IPS-20b (cell line): ENCODE results near the gene DHX8.
"Not testable (repeated sequence)": the region's sequence is repeated elsewhere in the genome, so short reads cannot be mapped to it uniquely, and the experiment has no call there.

Experiments used
- H3K27ac ChIP-seq: one replicate; pipeline ENCODE4 v1.5.1; 2013; ENCODE audit warnings: low read length
- H3K27me3 ChIP-seq: 2 replicates; pipeline ENCODE4 v1.6.1; 2013; ENCODE audit warnings: mild to moderate bottlenecking, low read length, inconsistent platforms; ENCODE audit not compliant: insufficient read depth
- H3K36me3 ChIP-seq: 2 replicates; pipeline ENCODE4 v1.6.1; 2013; ENCODE audit warnings: low read depth, mild to moderate bottlenecking, inconsistent platforms, low read length, moderate library complexity; ENCODE audit not compliant: insufficient read depth
- H3K4me1 ChIP-seq: 2 replicates; pipeline ENCODE4 v1.6.1; 2013; ENCODE audit warnings: mild to moderate bottlenecking, control low read depth, inconsistent platforms, low read length, moderate library complexity; ENCODE audit not compliant: insufficient read depth
- H3K4me3 ChIP-seq: 2 replicates; pipeline ENCODE4 v1.5.1; 2013; ENCODE audit warnings: mild to moderate bottlenecking, low read length, inconsistent platforms
- H3K9ac ChIP-seq: 2 replicates; pipeline ENCODE4 v1.6.1; 2013; ENCODE audit warnings: low read depth, mild to moderate bottlenecking, inconsistent platforms, low read length, moderate library complexity
- H3K9me3 ChIP-seq: 2 replicates; pipeline ENCODE4 v1.6.1; 2013; ENCODE audit warnings: mild to moderate bottlenecking, low read depth, low read length, inconsistent platforms; ENCODE audit not compliant: insufficient read depth

The DHX8 gene

DNA sequence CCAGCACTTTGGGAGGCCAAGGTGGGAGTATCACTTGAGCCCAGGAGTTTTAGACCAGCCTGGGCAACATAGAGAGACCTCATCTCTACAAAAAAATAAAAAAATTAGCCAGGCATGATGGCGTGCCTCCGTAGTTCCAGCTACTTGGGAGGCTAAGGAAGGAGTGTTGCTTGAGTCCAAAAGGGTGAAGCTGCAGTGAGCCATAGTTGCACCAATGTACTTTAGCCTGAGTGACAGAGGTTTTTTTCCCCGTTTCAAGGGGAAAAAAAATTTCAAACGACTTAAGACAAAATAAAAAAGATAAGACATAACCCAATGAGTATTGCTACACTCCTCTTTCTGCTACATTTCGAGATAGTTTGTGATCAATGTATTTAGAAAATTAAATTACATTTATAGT lies 6.8 kb downstream of the DHX8 start:
- no peak overlapping the region for H3K4me3 ChIP-seq
- no peak overlapping the region for H3K9ac ChIP-seq
- no peaks in the 10 kb centered on the region for H3K27me3 ChIP-seq
- no peaks in the 10 kb centered on the region for H3K4me1 ChIP-seq
- no peak overlapping the region for H3K27ac ChIP-seq
- peaks cover 55% of the 10 kb centered on the region for H3K36me3 ChIP-seq
- H3K9me3 ChIP-seq, result no peaks in the 10 kb centered on the region

DNA sequence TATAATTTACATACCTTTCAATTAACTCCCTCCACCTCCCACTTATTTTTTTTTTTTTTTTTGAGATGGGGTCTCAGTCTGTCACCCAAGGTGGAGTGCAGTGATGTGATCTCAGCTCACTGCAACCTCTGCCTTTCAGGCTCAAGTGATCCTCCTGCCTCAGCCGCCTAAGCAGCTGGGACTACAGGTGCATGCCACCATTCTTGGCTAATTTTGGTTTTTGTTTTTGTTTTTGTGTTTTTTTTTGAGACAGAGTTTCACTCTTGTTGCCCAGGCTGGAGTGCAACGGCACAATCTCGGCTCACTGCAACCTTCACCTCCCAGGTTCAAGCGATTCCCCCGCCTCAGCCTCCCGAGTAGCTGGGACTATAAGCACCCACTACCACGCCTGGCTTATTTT lies 25.7 kb downstream of the DHX8 start:
- not testable (repeated sequence) for H3K9ac ChIP-seq, H3K4me3 ChIP-seq, H3K9me3 ChIP-seq, H3K4me1 ChIP-seq, H3K27ac ChIP-seq, H3K27me3 ChIP-seq
- peaks cover 93% of the 10 kb centered on the region for H3K36me3 ChIP-seq

DNA sequence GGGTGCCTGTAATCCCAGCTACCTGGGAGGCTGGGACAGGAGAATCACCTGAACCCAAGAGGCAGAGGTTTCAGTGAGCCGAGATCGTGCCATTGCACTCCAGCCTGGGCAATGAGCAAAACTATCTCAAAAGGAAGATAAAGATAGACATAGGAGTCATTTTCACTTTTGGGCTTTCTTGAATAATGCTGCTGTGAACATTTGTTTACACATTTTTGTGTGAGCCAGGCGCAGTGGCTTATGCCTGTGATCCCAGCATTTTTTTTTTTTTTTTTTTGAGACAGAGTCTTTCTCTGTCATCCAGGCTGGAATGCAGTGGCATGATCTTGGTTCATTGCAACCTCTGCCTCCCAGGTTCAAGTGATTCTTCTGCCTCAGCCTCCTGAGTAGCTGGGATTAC lies 27.4 kb downstream of the DHX8 start:
- not testable (repeated sequence) for H3K9me3 ChIP-seq, H3K9ac ChIP-seq, H3K27me3 ChIP-seq, H3K27ac ChIP-seq, H3K4me3 ChIP-seq, H3K4me1 ChIP-seq
- peaks cover 90% of the 10 kb centered on the region for H3K36me3 ChIP-seq

DNA sequence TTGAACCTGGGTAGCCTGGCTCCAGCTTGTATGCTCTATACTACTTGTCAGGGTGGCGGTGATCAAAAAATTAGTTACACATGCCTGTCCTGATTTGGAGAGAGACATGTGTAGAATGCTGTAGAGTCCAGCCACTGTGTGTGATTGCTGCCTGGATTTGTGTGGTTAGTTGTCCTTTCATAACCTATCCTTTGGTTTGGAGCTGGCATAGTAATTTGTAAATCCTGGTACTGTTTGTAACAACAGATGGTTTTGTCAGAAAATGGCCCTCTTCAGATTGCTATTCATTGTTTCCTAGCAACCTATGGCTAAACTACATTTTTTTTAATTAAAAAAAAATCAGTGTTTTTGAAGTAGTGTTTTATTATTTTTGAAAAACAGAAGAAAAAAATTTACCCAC lies 31.9 kb downstream of the DHX8 start:
- Histone ChIP-seq H3K9ac (no peak overlapping the region), H3K27me3 (no peaks in the 10 kb centered on the region), H3K27ac (no peak overlapping the region), H3K9me3 (no peaks in the 10 kb centered on the region), H3K4me3 (no peak overlapping the region), H3K36me3 (peaks cover 86% of the 10 kb centered on the region), H3K4me1 (no peaks in the 10 kb centered on the region)

DNA sequence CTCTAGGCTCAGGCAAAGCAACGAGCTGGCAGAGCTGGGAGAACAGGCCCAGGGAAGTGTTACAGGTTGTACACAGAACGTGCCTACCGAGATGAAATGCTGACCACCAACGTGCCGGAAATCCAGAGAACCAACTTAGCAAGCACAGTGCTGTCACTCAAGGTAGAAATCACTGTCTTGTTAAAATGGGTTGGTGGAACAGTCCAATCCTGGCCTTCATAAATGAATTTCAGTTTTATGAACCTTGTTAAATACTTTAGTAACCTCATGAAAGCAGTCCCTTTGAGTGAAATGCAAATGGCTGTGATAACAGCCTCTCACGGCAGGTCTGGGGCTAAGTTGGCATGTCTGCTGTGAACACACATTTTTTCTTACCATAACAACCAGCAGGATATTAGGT lies 33.4 kb downstream of the DHX8 start:
- no peaks in the 10 kb centered on the region for H3K4me1 ChIP-seq
- no peaks in the 10 kb centered on the region for H3K27me3 ChIP-seq
- no peaks in the 10 kb centered on the region for H3K9me3 ChIP-seq
- H3K36me3 ChIP-seq, result peaks cover 91% of the 10 kb centered on the region
- H3K4me3 ChIP-seq, result no peak overlapping the region
- no peak overlapping the region for H3K27ac ChIP-seq
- no peak overlapping the region for H3K9ac ChIP-seq

DNA sequence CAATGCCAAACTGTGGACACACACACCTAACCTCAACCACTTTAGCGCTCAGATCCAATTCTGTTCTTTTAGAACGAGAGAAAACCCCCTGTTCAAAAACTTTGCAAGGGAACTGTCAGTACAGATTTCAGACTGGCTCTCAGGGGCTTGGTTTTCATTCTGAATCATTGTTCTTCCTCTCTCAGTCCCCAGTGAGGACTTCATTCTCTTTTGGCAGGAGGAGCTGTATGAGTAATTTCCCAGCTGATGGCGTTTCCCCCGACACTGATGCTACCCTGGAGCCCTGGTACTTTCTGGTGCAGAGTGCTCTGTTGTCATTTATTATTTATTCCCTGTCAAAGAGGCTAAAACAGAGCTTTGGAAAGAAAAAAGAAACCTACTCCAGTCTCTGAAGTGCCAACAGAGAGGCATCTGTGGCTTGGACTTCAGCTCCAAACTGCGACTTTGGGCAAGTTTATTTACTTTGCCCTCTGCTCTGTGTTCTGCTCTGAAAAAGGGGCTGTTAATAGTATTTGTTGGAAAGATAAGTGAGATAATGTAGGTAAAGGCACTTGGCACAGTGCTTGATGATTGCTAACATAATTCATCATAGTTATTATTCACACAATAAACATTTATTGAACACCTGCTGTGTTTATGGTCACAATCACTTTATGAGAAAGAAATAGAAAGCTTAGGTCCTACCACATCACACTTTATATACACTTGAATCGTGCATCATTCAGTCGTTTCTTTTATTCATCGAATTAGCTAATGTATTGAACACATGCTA lies 34.0 kb downstream of the DHX8 start:
- Histone ChIP-seq H3K9ac (no peak overlapping the region), H3K4me3 (no peak overlapping the region), H3K4me1 (no peaks in the 10 kb centered on the region), H3K27ac (no peak overlapping the region), H3K9me3 (no peaks in the 10 kb centered on the region), H3K36me3 (peaks cover 91% of the 10 kb centered on the region), H3K27me3 (no peaks in the 10 kb centered on the region)

DNA sequence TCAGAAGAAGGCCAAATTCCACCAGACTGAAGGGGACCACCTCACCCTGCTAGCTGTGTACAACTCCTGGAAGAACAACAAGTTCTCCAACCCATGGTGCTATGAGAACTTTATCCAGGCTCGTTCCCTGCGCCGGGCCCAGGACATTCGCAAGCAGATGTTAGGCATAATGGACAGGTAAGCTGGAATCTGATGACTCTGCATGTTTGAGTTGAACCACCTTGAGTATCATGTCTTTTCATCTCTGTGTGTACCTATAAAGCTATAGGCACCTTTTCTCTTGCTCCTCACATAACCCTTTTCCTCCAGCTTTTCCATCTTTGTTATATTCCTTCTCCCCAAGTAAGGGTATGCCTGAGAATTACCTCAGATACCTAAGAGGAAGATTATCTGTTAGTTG lies 37.6 kb downstream of the DHX8 start:
- Histone ChIP-seq H3K9ac (no peak overlapping the region), H3K27ac (no peak overlapping the region), H3K4me3 (no peak overlapping the region), H3K36me3 (peaks cover 86% of the 10 kb centered on the region), H3K27me3 (no peaks in the 10 kb centered on the region), H3K9me3 (no peaks in the 10 kb centered on the region), H3K4me1 (peaks cover 9% of the 10 kb centered on the region)

DNA sequence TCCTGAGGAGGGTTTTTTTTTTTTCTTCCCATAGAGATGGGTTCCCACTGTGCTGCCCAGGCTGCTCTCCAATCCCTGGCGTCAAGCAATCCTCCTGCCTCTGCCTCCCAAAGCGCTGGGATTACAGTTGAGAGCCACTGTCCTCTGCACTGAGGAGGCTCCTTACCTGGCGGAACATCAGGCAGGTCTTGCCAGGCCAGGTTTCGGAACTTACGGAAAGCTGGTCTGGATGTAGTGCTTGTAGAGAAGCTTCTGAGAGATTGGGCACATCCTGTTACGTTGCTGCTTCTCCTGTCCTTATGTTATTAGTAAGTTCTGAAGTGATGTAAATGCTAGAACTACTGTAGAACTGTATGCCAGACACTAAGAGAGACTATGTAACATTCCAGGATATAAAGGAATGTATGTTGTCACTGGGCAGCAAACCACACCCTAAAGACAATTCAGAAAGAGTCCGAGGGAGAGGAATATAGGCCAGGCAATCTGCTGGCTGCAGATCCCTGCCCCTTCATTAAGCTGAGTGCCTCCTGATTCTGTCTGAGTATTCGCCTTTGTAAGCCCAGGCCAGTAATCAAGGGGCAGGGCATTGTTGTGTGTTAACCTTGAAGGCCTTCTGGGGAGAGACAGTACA lies 41.3 kb downstream of the DHX8 start:
- Histone ChIP-seq H3K27ac (no peak overlapping the region), H3K4me1 (peaks cover 29% of the 10 kb centered on the region), H3K4me3 (no peak overlapping the region), H3K9ac (no peak overlapping the region), H3K27me3 (no peaks in the 10 kb centered on the region), H3K36me3 (peaks cover 83% of the 10 kb centered on the region), H3K9me3 (no peaks in the 10 kb centered on the region)

DNA sequence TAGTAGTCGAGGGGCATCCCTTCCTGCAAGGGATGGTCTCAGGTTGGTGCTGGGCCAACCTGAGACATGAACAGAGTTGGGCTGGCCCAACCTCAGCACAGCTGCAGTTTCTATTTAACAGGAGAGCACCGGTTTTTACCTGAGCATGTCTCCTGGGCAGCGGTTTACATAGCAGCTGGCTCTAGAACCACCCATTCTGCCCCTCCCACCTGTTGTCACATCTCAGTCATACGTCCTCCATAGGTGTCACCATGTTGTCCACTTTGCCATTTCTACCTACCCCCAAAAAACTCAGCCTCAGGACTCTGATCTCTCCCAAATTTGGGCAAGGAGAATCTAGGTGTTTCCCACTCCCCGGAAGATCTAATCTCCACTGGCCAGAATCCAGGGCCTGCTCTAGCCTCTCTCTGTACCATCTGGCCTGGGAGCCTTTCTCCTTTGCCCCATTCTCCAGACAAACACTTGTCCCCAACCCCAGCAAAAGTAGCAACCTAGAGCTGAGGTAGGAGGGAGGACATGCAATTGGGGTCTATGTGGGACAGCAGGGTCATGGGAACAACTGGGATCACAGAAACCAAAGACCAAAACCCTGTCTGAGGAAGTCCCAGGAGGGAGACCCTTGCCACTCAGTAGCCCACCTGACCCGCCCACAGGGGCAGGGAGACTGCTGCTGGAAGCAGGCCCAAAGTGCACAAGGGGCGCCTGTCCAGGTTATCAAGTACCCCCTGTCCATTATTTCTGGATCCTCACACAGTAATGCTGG lies 43.3 kb downstream of the DHX8 start:
- Histone ChIP-seq H3K27me3 (no peaks in the 10 kb centered on the region), H3K36me3 (peaks cover 71% of the 10 kb centered on the region), H3K9me3 (no peaks in the 10 kb centered on the region), H3K27ac (no peak overlapping the region), H3K9ac (no peak overlapping the region), H3K4me3 (no peak overlapping the region), H3K4me1 (peaks cover 45% of the 10 kb centered on the region)

DNA sequence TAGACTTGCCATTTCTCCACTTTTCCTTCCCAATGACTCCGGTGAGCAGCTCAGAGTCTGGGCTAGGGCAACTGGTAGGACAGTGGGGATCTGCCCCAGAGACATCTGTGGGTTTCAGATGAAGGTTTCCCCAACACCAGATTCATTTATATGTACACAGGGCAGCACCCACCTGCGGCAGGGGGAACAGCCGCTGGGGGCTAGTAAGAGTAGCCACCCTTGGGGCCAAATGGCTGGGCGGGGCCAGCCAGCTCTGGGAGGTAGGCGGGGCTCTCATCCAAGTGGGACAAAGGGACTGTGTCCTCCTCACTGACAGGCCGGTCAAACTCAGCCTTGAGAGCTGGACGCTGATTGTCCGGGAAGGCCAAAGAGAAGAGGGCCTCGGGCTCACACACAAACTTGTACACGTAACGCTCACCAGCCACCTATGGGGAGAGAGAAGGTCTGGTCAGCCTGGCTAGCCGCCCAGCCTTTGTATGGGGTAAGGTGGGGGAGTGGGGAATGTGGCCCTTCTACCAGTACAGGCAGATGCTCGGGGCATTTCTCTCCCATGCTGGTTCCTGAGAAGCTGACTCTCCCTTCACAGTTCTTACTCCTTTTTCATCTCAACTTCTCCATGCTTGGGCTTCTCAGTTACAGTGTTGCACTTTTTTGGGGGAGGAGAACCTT lies 44.7 kb downstream of the DHX8 start:
- Histone ChIP-seq H3K36me3 (peaks cover 70% of the 10 kb centered on the region), H3K9me3 (no peaks in the 10 kb centered on the region), H3K9ac (no peak overlapping the region), H3K27me3 (no peaks in the 10 kb centered on the region), H3K27ac (no peak overlapping the region), H3K4me3 (no peak overlapping the region), H3K4me1 (peaks cover 45% of the 10 kb centered on the region)

DNA sequence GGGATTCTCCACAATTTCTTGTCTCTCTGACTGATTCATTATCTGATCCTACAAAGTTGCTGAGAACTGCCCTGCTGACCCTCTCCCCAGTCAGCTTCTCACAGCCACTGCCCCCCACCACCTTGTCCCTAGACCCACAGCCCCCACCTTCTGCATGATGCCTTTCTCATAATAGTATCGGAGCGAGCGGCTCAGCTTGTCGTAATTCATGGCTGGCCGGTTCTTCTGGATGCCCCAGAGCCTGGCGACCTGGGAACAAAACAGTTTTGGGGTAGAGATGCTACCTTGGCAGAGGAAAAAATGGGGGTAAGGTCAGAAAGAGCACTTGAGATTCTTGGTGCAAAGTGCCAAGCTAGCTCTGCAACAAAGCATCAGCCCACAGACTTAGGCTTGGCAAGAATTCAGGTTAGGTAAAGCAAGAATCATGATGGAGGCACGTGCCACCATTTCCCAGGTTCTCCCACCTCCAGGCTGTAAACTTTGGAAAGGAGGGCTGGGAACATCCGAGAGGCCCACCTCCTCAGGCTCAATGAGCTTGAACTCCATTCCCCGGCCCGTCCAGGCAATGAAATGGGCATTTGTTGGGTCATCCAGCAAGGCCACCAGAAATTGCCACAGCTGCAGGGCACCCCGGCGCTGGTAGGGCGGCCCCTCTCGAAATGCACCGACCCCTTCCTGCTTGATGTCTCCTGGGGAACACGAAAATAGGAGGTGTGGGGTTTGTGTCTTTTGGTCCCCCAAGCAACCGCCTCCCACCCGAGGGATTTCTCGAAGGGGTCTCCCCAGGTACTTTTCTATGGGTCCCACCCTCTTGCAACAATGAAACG lies 45.4 kb downstream of the DHX8 start:
- H3K36me3 ChIP-seq, result peaks cover 70% of the 10 kb centered on the region
- H3K27me3 ChIP-seq, result no peaks in the 10 kb centered on the region
- peak overlapping the region; percentile 70; the same call in 1 of the 2 replicates for H3K4me3 ChIP-seq
- H3K27ac ChIP-seq, result peak overlapping the region; percentile 93
- H3K4me1 ChIP-seq, result peaks cover 45% of the 10 kb centered on the region
- H3K9me3 ChIP-seq, result no peaks in the 10 kb centered on the region
- peak overlapping the region; percentile 91; the same call in 1 of the 2 replicates for H3K9ac ChIP-seq
